HFF-Myc (cell line): ENCODE data around the gene MAP3K5.

Experiments
- DNase-seq: peaks from one replicate; pipeline ENCODE4 v3.0.0-alpha.2; 2011; ENCODE audit warnings: low read depth; ENCODE audit errors: extremely low read depth
- H3K4me3 ChIP-seq: replicated peaks from 2 replicates; pipeline ENCODE4 v1.5.1; 2011; ENCODE audit warnings: low read depth, mild to moderate bottlenecking, control low read depth, low read length
- TF ChIP-seq, protein P1 (sequence below): IDR thresholded peaks from 2 replicates; pipeline ENCODE4 v1.5.1; 2012; ENCODE audit warnings: mild to moderate bottlenecking, low read depth, low read length, control low read depth; ENCODE audit errors: missing control alignments

MAP3K5 gene

DNA sequence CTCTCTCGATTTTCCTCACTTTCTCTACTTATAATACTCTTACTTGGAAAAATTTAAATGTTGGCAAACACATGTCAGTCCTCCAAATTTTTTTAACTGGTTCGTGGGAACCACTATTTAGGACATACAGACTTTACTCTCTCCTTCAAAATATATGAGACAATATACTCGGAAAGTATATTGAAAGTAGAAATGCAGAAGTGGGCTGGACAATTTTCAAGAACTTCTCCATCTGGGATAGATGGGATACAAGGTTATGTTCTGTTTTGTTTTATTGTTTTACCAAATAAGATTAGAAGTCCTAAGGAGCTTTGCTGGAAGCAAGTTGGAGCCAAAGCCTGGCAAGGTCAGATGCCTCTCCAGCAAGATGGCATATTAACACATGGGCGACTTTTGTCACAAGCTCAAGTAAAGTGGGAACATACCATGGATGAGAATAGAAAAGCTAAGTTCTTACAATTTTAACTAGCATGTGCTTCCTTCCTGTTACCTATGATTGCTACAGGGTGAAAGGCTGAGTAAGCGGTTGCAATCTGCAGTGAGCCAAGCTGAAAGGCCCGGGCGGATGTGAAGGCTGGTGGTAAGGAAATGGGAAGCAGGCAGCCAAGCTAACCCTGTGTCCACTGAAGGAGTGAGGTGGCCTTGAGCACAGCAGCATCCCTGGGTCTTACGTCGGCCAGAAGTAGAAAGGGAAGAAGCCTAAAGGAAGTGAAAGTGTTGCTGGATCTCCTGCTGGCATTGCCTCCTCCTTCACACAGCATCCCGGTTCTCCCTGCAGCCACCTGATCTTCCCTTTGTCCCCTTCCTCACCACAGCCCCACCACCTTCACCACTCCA, 7.1 kb downstream of the MAP3K5 start:
- TF ChIP-seq, protein P1, sequence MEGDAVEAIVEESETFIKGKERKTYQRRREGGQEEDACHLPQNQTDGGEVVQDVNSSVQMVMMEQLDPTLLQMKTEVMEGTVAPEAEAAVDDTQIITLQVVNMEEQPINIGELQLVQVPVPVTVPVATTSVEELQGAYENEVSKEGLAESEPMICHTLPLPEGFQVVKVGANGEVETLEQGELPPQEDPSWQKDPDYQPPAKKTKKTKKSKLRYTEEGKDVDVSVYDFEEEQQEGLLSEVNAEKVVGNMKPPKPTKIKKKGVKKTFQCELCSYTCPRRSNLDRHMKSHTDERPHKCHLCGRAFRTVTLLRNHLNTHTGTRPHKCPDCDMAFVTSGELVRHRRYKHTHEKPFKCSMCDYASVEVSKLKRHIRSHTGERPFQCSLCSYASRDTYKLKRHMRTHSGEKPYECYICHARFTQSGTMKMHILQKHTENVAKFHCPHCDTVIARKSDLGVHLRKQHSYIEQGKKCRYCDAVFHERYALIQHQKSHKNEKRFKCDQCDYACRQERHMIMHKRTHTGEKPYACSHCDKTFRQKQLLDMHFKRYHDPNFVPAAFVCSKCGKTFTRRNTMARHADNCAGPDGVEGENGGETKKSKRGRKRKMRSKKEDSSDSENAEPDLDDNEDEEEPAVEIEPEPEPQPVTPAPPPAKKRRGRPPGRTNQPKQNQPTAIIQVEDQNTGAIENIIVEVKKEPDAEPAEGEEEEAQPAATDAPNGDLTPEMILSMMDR, result no peak
- DNase-seq, result no peak
- H3K4me3 ChIP-seq, result no peak overlapping the region

DNA sequence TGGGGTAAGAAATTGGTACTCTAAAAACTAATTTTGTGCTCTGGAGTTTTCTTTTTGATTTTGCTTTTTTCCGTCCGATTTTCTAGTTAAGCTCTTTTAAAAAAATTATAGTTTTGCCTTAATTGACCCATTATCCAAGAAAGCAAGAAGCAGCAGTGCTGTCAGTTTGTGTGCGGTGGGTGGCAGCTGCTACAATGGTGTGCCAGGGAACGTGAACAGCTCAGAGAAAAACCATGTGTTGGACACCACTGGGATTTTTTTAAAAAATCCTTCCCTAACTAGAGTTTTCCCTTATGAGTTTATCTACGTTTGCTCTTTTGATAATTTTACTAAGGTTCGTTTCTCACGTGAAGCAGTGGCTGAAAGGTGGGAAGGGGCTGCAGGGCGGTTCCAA, 8.0 kb downstream of the MAP3K5 start:
- no peak overlapping the region for H3K4me3 ChIP-seq
- TF ChIP-seq, protein P1, result no peak
- no peak for DNase-seq

DNA sequence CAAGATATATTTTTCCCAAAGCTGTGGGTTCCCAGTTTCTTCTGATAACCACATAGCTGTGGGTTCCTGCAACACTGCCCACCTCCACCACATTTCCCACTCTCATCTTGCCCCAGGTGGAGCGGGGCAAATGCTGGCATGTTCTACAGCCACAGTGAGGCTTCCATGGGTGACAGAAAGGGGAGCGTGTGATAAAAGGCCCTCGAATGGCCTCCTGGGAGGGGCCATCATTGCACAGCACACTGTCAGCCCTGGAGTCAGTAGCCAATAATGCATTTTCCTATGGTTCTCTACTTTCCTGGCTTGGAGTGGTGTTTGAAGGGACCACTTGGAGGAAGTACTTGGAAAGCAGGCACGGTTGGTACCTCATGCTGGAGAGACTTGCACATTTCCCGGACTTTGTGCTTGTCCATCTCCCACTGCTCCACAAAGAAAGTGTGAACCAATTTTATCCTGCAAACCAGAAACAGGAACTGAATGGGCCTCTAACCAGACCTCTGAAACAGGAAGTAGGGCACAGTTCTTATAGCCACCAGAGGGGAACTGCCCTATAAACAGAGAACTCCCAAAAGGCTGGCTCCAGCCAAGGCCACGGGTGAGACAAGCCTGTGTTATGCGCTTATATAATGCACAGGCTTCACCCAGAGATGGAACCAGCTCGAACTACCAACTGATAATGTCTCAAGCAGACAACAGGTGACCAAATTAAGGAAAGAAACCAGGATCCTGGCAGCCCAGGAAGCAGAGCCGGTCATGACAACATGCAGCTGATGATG, 8.6 kb downstream of the MAP3K5 start:
- DNase-seq, result no peak
- TF ChIP-seq, protein P1, result no peak
- H3K4me3 ChIP-seq, result no peak overlapping the region

DNA sequence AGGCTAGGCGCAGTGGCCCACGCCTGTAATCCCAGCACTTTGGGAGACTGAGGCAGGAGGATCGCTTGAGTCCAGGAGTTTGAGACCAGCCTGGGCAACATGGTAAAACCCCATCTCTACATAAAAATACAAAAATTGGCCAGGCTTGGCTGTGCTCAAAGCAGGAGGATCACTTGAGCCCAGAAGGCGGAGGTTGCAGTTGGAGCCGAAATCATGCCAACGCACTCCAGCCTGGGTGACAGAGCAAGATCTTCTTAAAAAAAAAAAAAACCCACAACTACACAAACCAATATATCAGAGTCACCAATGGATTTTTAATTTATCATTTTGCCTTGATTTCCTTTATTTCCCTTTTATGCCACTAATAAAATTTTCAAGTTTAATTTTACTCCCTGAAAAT, 9.3 kb downstream of the MAP3K5 start:
- TF ChIP-seq, protein P1, result no peak
- DNase-seq, result no peak
- no peak overlapping the region for H3K4me3 ChIP-seq

DNA sequence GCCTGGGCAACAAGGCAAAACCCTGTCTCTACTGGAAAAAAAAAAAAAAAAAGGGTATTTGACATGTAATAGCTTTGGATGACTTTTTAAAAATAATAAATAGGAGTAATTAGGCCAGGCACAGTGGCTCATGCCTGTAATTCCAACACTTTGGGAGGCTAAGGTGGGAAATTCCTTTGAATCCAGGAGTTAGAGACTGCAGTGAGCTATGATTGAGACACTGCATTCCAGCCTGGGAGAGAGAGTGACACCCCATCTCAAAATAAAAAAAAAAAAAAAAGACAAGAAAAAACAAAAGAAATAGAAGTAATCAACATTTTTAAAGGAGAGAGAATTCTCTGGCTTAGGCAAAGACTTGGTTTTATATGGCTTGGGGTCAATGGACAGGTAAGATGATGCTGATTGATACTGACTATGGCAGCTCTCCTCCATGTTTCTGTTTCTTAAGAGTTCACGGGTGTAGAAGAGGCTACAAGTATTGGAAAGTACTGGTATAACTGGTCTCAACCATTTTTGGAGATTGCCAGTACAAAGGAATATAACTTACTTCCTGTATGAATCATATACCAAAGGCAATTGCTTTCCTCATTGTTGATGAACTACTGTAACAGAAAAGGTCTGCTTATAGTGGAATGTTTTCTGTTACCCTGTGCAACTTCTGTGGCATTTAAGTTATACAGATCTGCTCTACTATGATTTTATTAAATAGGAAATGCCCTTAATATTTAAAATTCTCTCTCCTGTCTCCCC, 10.1 kb downstream of the MAP3K5 start:
- TF ChIP-seq, protein P1, result no peak
- DNase-seq, result no peak
- H3K4me3 ChIP-seq, result no peak overlapping the region

DNA sequence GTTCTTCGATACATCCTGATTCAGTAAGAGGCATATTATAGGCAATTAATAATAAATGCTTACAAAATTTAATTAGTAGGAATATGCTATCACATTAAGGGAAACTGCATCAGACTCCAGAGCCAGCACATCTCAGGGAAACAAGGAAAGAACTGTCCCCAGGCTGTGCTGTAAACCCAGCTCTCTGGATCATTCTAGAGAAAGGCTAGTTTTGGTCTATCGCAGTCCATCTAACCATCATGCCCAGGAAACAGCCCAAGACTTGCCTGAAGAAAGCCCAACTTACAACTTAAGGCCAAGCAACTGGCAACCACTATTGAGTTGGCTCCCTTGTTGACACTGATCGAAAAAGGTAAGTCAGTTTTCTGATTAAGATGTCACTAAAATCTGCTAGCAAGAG, 11.3 kb downstream of the MAP3K5 start:
- TF ChIP-seq, protein P1, result no peak

More for the DNA sequence above, 11.3 kb downstream of the MAP3K5 start:
- DNase-seq, result no peak
- no peak overlapping the region for H3K4me3 ChIP-seq
